BLaER1 treated with 17β-estradiol and CSF1 and Interleukin-3, amounts not matched to agents 10 nM and 100 nM (cell line): ENCODE measurements around the gene CRYBA1.
A peak's percentile ranks its signal among the peaks of the same experiment; 100 is the strongest.

Experiments
- H3K27ac ChIP-seq, 11 experiments: shearing (Covaris generic); formaldehyde crosslinking; 2 replicates each; pipeline ENCODE4 v1.8.1; 2022
- H3K27me3 ChIP-seq, 11 experiments: shearing (Covaris generic); formaldehyde crosslinking; 2 replicates each; pipeline ENCODE4 v1.8.1; 2022
- H3K36me3 ChIP-seq, 11 experiments: shearing (Covaris generic); formaldehyde crosslinking; 2 replicates each; pipeline ENCODE4 v1.8.1; 2022
- H3K4me1 ChIP-seq, 10 experiments: shearing (Covaris generic); formaldehyde crosslinking; 2 replicates each; pipeline ENCODE4 v1.8.1; 2022
- H3K4me2 ChIP-seq, 11 experiments: shearing (Covaris generic); formaldehyde crosslinking; 2 replicates each; pipeline ENCODE4 v1.8.1; 2022
- H3K4me3 ChIP-seq, 10 experiments: shearing (Covaris generic); formaldehyde crosslinking; 2 replicates each; pipeline ENCODE4 v1.8.1; 2022
- H3K9ac ChIP-seq, 11 experiments: shearing (Covaris generic); formaldehyde crosslinking; 2 replicates each; pipeline ENCODE4 v1.8.1; 2022
- H3K9me3 ChIP-seq, 11 experiments: shearing (Covaris generic); formaldehyde crosslinking; replicated peaks in 1 of 11; 2 replicates each; pipeline ENCODE4 v1.8.1; 2022
- H4K20me1 ChIP-seq, 11 experiments: shearing (Covaris generic); formaldehyde crosslinking; 2 replicates each; pipeline ENCODE4 v1.8.1; 2022
- Cebpa-rat ChIP-seq, 11 experiments: shearing (Covaris generic); IDR thresholded peaks; 2 replicates each; pipeline ENCODE4 v1.8.1; 2022

The CRYBA1 gene

GRCh38 chr17:29283961-29284360, 37.3 kb downstream of the CRYBA1 start:
- peaks cover 100% of the 10 kb centered on the region in 11 experiments for H4K20me1 ChIP-seq
- peaks cover 98 to 100% (median 100%) of the 10 kb centered on the region in 11 experiments for H3K36me3 ChIP-seq
- no peak overlapping the region for H3K9ac ChIP-seq
- H3K9me3 ChIP-seq = peaks cover 23 to 48% (median 32%) of the 10 kb centered on the region in 11 experiments
- peak overlapping the region in 6 of 11 experiments; percentile 3 to 50 (median 28); a peak in 4 of 22 replicates for H3K4me2 ChIP-seq
- peaks cover 12 to 72% (median 39%) of the 10 kb centered on the region in 10 experiments; a peak in 19 of 20 replicates for H3K4me1 ChIP-seq
- no peak for TF ChIP-seq Cebpa-rat (IDR thresholded peaks at IDR 0.05)
- no peak overlapping the region for H3K4me3 ChIP-seq
- no peaks in the 10 kb centered on the region for H3K27me3 ChIP-seq
- H3K27ac ChIP-seq = no peak overlapping the region

GRCh38 chr17:29289852-29290251, 43.2 kb downstream of the CRYBA1 start:
- Histone ChIP-seq H3K4me2 (peak overlapping the region; percentile 79 to 98 (median 94)), H3K27me3 (no peaks in the 10 kb centered on the region), H3K4me3 (peak overlapping the region; percentile 13 to 100 (median 98); a peak in 17 of 20 replicates), H3K36me3 (peaks cover 54 to 71% (median 65%) of the 10 kb centered on the region in 11 experiments), H3K4me1 (peaks cover 28 to 61% (median 47%) of the 10 kb centered on the region in 10 experiments), H3K27ac (peak overlapping the region in 4 of 11 experiments; percentile 1 to 24 (median 15); a peak in 3 of 22 replicates), H4K20me1 (peaks cover 75 to 86% (median 83%) of the 10 kb centered on the region in 11 experiments), H3K9ac (peak overlapping the region; percentile 42 to 100 (median 98); a peak in 19 of 22 replicates), H3K9me3 (no peaks in the 10 kb centered on the region)
- TF ChIP-seq Cebpa-rat (IDR thresholded peaks at IDR 0.05) = no peak

DNA sequence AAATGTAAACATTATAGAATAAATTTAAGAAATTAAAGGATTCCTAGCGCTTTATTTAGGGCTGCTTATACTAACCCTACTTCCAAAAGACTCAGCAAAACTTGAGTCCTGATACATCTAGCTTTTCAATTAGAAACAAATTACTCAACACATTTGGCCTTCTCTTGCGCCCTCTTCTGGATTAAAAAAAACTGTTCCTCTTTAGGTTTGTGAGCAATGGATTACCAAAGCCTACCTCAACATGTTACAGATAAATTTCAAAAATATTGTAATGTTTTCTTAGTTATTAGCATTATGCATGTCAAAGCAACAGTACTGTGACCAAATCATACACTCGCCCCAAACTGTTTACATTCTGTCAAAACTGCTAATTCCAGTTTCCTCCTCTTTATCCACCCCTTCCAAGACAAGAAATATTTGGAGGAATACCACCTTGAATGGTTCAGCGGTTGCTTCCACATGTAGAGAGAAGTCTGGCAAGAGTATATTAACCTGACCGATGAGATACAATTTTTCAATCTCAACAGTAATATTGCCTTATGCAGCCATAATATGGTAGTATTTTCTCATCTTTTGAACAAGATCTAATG, 44.6 kb downstream of the CRYBA1 start:
- Histone ChIP-seq H3K9me3 (no peaks in the 10 kb centered on the region), H3K4me1 (peaks cover 33 to 54% (median 48%) of the 10 kb centered on the region in 10 experiments), H3K27me3 (no peaks in the 10 kb centered on the region), H4K20me1 (peaks cover 61 to 72% (median 69%) of the 10 kb centered on the region in 11 experiments), H3K36me3 (peaks cover 40 to 57% (median 51%) of the 10 kb centered on the region in 11 experiments), H3K4me2 (peak overlapping the region; percentile 79 to 98 (median 94)), H3K27ac (peak overlapping the region; percentile 87 to 100 (median 97); a peak in 21 of 22 replicates), H3K9ac (peak overlapping the region; percentile 93 to 100 (median 98)), H3K4me3 (peak overlapping the region; percentile 95 to 100 (median 98))
- TF ChIP-seq Cebpa-rat (IDR thresholded peaks at IDR 0.05) = no peak

GRCh38 chr17:29292071-29292991, 45.7 kb downstream of the CRYBA1 start:
- H3K36me3 ChIP-seq = peaks cover 29 to 46% (median 41%) of the 10 kb centered on the region in 11 experiments
- peak overlapping the region; percentile 79 to 98 (median 94) for H3K4me2 ChIP-seq
- peaks cover 28 to 50% (median 38%) of the 10 kb centered on the region in 10 experiments for H3K4me1 ChIP-seq
- H3K4me3 ChIP-seq = peak overlapping the region; percentile 95 to 100 (median 98)
- H3K9me3 ChIP-seq = no peaks in the 10 kb centered on the region
- peaks cover 50 to 62% (median 58%) of the 10 kb centered on the region in 11 experiments for H4K20me1 ChIP-seq
- peak overlapping the region; percentile 93 to 100 (median 98) for H3K9ac ChIP-seq
- H3K27ac ChIP-seq = peak overlapping the region; percentile 87 to 100 (median 97)
- TF ChIP-seq Cebpa-rat (IDR thresholded peaks at IDR 0.05) = no peak
- H3K27me3 ChIP-seq = no peaks in the 10 kb centered on the region

DNA sequence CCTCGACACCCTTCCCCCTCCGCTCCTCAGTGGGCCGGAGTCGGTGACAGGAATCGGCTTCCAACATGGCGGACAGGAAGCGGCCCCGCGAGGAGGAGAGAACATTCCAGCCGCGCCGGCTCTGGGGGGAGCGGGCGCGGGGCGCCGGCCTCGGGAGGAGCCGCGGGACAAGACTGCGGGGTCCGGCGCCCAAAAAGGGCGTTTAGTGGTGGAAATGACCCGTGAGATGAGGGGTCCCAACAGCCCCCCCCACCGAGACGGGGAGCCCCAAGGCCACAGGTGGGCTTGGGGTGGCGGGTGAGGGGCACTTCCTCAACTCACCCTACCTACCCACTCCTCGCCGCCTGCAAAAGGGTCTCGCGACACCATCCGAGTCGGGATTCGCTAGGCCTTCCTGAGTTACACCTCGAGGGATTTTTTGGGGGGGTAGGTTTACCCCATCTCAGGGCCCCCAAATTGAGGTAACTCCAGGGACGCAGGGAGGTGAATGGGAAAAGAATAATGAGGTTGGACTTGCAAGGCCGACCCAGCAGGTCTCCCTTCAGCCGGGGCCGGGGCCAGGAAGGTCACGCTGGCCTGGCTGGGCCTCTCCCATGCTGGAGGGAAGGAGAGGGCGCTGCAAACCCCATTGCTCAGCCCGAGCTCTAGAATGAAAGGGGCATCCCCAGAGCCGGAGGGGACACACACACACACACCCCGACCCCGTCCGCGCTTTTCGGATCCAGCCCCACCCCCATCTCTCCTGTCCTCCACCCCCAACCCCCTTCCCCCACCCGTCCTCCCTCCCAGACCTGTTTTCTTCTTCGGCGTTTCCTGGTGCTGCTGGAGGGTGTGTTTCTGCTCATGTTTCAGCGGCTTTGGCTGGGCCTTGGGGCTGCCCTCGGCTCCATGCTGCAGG, 46.6 kb downstream of the CRYBA1 start:
- Histone ChIP-seq H3K27me3 (no peaks in the 10 kb centered on the region), H3K9ac (peak overlapping the region; percentile 93 to 100 (median 98)), H3K36me3 (peaks cover 20 to 37% (median 31%) of the 10 kb centered on the region in 11 experiments), H3K4me1 (peaks cover 24 to 45% (median 33%) of the 10 kb centered on the region in 10 experiments), H4K20me1 (peaks cover 41 to 53% (median 49%) of the 10 kb centered on the region in 11 experiments), H3K9me3 (no peaks in the 10 kb centered on the region), H3K4me2 (peak overlapping the region; percentile 38 to 71 (median 56); a peak in 21 of 22 replicates), H3K27ac (peak overlapping the region; percentile 87 to 100 (median 97)), H3K4me3 (peak overlapping the region; percentile 95 to 100 (median 98))
- no peak for TF ChIP-seq Cebpa-rat (IDR thresholded peaks at IDR 0.05)

- Histone ChIP-seq H3K4me3 (peak within 1 kb of the TSS; percentile 95 to 100 (median 98)), H3K4me2 (peak within 1 kb of the TSS; percentile 71 to 89 (median 80)), H3K36me3 (peaks cover 13 to 29% (median 24%) of the 10 kb centered on the region in 11 experiments), H3K4me1 (peaks cover 18 to 37% (median 27%) of the 10 kb centered on the region in 10 experiments), H3K9me3 (no peaks in the 10 kb centered on the region), H3K9ac (peak within 1 kb of the TSS; percentile 93 to 100 (median 98)), H3K27ac (peak within 1 kb of the TSS; percentile 91 to 100 (median 97)), H4K20me1 (peaks cover 33 to 45% (median 41%) of the 10 kb centered on the region in 11 experiments), H3K27me3 (no peaks in the 10 kb centered on the region)
- TF ChIP-seq Cebpa-rat (IDR thresholded peaks at IDR 0.05) = no peak
Measured at GRCh38 chr17:29293890-29294579, 47.4 kb downstream of the CRYBA1 start, which contains the start of gene NUFIP2. Gene NUFIP2 (minus strand): TSS chr17:29294148. CDS start chr17:29294059, 89 bp downstream.

- H3K36me3 ChIP-seq = peaks cover 8 to 24% (median 18%) of the 10 kb centered on the region in 11 experiments; a peak in 21 of 22 replicates
- H4K20me1 ChIP-seq = peaks cover 28 to 40% (median 36%) of the 10 kb centered on the region in 11 experiments
- peak overlapping the region; percentile 71 to 89 (median 80) for H3K4me2 ChIP-seq
- peak overlapping the region; percentile 91 to 100 (median 97) for H3K27ac ChIP-seq
- no peak for TF ChIP-seq Cebpa-rat (IDR thresholded peaks at IDR 0.05)
- peaks cover 13 to 32% (median 22%) of the 10 kb centered on the region in 10 experiments for H3K4me1 ChIP-seq
- peak overlapping the region; percentile 90 to 100 (median 98) for H3K9ac ChIP-seq
- no peaks in the 10 kb centered on the region for H3K9me3 ChIP-seq
- H3K27me3 ChIP-seq = no peaks in the 10 kb centered on the region
- peak overlapping the region; percentile 95 to 100 (median 98) for H3K4me3 ChIP-seq
Measured at GRCh38 chr17:29294580-29294900, 47.9 kb downstream of the CRYBA1 start.
